MCF 10A (cell line): ENCODE measurements around the gene BNIPL. TPM values are rescaled to one million over a fixed set of nuclear protein-coding genes. Genes with fewer than 3 reads are reported as not detected.

Experiments
- BruUV-seq: library from RNA; stranded (reverse); fragments of 400-500 nt; replicated peaks from 2 replicates; lab custom pipeline; 2021; lab: Mats Ljungman, UMichigan
- CTCF ChIA-PET: fragments of 300-600 bp; sonication (Branson Sonifier 250); formaldehyde crosslinking; extraction: SDS; loops from one replicate; lab custom pipeline; 2021; ENCODE audit warnings: antibody characterized with exemption, inconsistent platforms; lab: Yijun Ruan, JAX
- POLR2A ChIA-PET: fragments of 300-600, 350-650 bp; sonication (Branson Sonifier 250); formaldehyde crosslinking; extraction: SDS; loops from one replicate; lab custom pipeline; 2020; ENCODE audit warnings: antibody characterized with exemption, inconsistent platforms; lab: Yijun Ruan, JAX
- DNase-seq: peaks from one replicate; pipeline ENCODE4 v3.0.0-alpha.2; 2018; ENCODE audit not compliant: unreplicated experiment
- H3K27ac Mint-ChIP-seq: one replicate; pipeline ENCODE4 v1.8.0; 2022; ENCODE audit warnings: mild to moderate bottlenecking, low read depth, mixed read lengths; ENCODE audit not compliant: unreplicated experiment
- H3K27me3 Mint-ChIP-seq: one replicate; pipeline ENCODE4 v1.8.0; 2022; ENCODE audit warnings: mixed read lengths; ENCODE audit not compliant: insufficient read depth, unreplicated experiment
- H3K36me3 Mint-ChIP-seq: one replicate; pipeline ENCODE4 v1.8.0; 2022; ENCODE audit warnings: mild to moderate bottlenecking, moderate library complexity, mixed read lengths; ENCODE audit not compliant: insufficient read depth, unreplicated experiment
- H3K4me1 Mint-ChIP-seq: one replicate; pipeline ENCODE4 v1.8.0; 2022; ENCODE audit warnings: mixed read lengths; ENCODE audit not compliant: insufficient read depth, unreplicated experiment
- H3K4me3 Mint-ChIP-seq: one replicate; pipeline ENCODE4 v1.8.0; 2022; ENCODE audit warnings: mild to moderate bottlenecking, moderate library complexity, mixed read lengths; ENCODE audit not compliant: unreplicated experiment
- H3K9me3 Mint-ChIP-seq: one replicate; pipeline ENCODE4 v1.8.0; 2022; ENCODE audit warnings: mixed read lengths; ENCODE audit not compliant: unreplicated experiment
- intact Hi-C: fragments of 100-400 bp; cut with micrococcal nuclease; formaldehyde crosslinking; loops from 2 replicates; pipeline ENCODE4 v1.14.1; 2022
- total RNA-seq: library from RNA; stranded (reverse); gene quantifications from 2 replicates; pipeline ENCODE4 v1.2.3, GENCODE V29; 2022
- TF ChIP-seq, protein P1 (sequence below): fragments of 200-600 bp; IDR thresholded peaks from one replicate; pipeline ENCODE4 v1.8.0; 2022; ENCODE audit warnings: antibody characterized with exemption, mild to moderate bottlenecking; ENCODE audit not compliant: unreplicated experiment

Gene BNIPL
- total RNA-seq, 1 experiment from 2014 or later: 1.2 TPM

DNA sequence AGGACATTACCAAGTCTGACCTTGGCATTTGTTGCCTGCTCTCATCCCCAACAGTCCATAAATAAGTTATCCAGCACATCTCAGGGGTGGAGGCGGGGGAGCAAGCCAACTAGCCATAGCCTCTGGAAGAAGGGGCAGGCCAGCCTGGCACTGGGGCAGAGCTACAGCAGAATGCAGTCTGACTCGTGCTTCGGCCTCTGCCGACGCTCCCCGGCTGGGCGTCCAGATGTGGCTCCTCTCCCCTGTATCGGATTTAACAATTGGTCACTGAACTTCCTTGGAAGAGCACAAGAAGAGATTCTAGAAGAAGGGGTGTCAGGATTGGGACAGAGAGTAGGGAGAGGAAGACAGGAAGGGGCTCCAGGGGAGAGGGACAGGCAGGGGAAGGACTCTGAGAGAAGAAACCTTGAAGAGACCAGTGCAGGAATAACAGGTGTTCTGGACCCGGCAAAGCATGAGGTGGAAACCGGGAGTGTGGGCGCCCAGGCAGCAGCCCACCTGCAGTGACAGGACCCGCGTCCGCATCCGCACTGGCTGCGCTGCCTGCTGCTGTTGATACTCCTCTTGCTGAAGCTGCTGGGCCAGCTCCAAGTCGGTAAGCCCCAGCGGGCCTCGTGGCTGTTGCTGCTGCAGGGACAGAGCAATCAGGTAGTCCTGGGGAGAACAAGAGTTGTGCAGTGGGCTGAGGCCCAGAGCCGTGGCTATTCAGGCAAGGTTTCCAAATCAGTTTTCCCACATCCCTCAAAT is 39.1 kb upstream of the BNIPL start:
- Mint-ChIP-seq H3K9me3 (no peaks in the 10 kb centered on the region), H3K27ac (no peak overlapping the region), H3K4me1 (peaks cover 5% of the 10 kb centered on the region), H3K27me3 (no peaks in the 10 kb centered on the region), H3K4me3 (no peak overlapping the region), H3K36me3 (peaks cover 23% of the 10 kb centered on the region)
- no TSS peak for BruUV-seq
- ChIA-PET POLR2A (interaction anchor here (0.5 to 6.2 kb wide), 8 partner anchors 8 to 633 kb away, joined by 3 to 61 read pairs (median 3); partner anchors contain the start of genes ANXA9, MINDY1 and RPRD2), CTCF (interaction anchor here (0.5 to 12.4 kb wide), 15 partner anchors 8 to 608 kb away, joined by 3 to 302 read pairs (median 6); partner anchors contain the start of genes ANXA9, CERS2 and MINDY1)
- TF ChIP-seq, protein P1, sequence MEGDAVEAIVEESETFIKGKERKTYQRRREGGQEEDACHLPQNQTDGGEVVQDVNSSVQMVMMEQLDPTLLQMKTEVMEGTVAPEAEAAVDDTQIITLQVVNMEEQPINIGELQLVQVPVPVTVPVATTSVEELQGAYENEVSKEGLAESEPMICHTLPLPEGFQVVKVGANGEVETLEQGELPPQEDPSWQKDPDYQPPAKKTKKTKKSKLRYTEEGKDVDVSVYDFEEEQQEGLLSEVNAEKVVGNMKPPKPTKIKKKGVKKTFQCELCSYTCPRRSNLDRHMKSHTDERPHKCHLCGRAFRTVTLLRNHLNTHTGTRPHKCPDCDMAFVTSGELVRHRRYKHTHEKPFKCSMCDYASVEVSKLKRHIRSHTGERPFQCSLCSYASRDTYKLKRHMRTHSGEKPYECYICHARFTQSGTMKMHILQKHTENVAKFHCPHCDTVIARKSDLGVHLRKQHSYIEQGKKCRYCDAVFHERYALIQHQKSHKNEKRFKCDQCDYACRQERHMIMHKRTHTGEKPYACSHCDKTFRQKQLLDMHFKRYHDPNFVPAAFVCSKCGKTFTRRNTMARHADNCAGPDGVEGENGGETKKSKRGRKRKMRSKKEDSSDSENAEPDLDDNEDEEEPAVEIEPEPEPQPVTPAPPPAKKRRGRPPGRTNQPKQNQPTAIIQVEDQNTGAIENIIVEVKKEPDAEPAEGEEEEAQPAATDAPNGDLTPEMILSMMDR: no peak
- DNase-seq: no peak
- intact Hi-C loops: loop anchor here (5.0 kb wide), 1 partner anchor 375 kb away; no protein-coding TSS in a partner anchor

DNA sequence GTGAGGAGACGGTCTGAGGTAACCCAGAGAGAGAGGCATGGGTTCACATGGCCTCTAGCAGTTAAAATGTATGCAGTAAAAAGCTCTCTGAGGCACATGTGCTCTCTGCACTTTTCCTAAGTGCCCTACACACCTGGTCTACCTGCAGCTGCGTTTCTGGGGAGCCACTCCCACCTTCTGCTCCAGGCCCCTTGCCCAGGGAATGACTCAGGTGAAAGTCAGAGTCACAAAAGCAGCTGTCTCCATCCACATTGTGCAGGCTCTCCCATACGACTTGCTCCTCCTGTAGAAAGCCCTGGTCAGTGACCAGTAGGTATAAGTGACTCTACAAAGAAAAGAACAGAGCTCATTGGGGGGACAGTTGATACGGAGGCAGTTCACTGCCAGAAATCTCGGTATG is 38.4 kb upstream of the BNIPL start:
- no peak for DNase-seq

DNA sequence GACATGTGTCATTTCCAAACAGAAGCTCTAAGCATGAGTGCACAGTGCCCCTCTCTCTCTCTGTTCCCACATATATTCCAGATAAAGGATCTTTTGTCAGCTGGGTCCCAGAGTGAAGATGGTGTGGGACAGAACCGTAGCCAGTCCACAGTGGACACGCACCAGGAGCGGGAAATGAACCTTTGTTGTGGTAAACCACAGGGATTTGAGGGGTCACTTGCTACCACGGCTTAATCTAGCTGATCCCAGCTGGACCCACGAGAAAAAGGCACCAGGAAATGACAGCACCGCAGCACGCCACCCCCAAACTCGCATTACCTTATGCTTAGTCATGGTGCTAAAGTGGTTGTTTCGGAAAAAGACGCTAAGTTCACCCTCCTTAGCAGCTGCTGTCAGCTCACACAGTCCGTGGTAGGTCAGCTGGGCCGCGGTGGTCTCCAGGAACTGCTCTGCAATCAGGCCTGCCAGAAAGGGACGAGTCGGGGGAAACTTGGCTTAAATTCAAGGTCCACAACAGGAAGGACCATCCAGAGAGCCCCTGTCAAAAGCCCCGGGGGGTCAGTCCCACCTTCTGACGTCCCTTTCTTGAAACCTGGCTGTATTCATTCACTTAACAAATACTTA is 37.2 kb upstream of the BNIPL start:
- Mint-ChIP-seq H3K4me1 (peaks cover 13% of the 10 kb centered on the region), H3K27ac (no peak overlapping the region), H3K4me3 (no peak overlapping the region), H3K36me3 (peaks cover 23% of the 10 kb centered on the region), H3K9me3 (no peaks in the 10 kb centered on the region), H3K27me3 (no peaks in the 10 kb centered on the region)
- TF ChIP-seq, protein P1: no peak
- intact Hi-C loops: loop anchor here (5.0 kb wide), 1 partner anchor 377 kb away; no protein-coding TSS in a partner anchor
- DNase-seq: no peak
- ChIA-PET POLR2A (interaction anchor here (0.5 to 6.2 kb wide), 7 partner anchors 7 to 190 kb away, joined by 3 to 61 read pairs (median 3); partner anchors contain the start of genes MINDY1 and VPS72), CTCF (interaction anchor here (0.6 to 12.4 kb wide), 16 partner anchors 13 to 1057 kb away, joined by 3 to 302 read pairs (median 4); partner anchors contain the start of genes ANXA9, CERS2 and GABPB2)
- no TSS peak for BruUV-seq

More for the DNA sequence above, 38.4 kb upstream of the BNIPL start:
- ChIA-PET POLR2A (interaction anchor here (0.8 to 6.2 kb wide), 5 partner anchors 8 to 634 kb away, joined by 3 to 61 read pairs (median 3); partner anchors contain the start of genes MINDY1, RPRD2 and VPS72), CTCF (interaction anchor here (0.5 to 12.4 kb wide), 7 partner anchors 8 to 311 kb away, joined by 3 to 302 read pairs (median 4); partner anchors contain the start of genes ANXA9, CERS2 and MINDY1)
- no TSS peak for BruUV-seq
- TF ChIP-seq, protein P1: no peak
- Mint-ChIP-seq H3K4me3 (no peak overlapping the region), H3K4me1 (peaks cover 9% of the 10 kb centered on the region), H3K27ac (no peak overlapping the region), H3K9me3 (no peaks in the 10 kb centered on the region), H3K27me3 (no peaks in the 10 kb centered on the region), H3K36me3 (peaks cover 23% of the 10 kb centered on the region)
- intact Hi-C loops: loop anchor here (5.0 kb wide), 1 partner anchor 376 kb away; no protein-coding TSS in a partner anchor
